GM13976 (cell line): Measurements from ENCODE around the gene ZFYVE28.
A peak's percentile ranks its signal among the peaks of the same experiment; 100 is the strongest.
"Not testable (repeated sequence)": the region's sequence is repeated elsewhere in the genome, so short reads cannot be mapped to it uniquely, and the experiment has no call there.

Experiments used
- DNase-seq: peaks from one replicate; pipeline ENCODE4 v3.0.0; 2012; ENCODE audit warnings: low spot score
- in situ Hi-C: fragments of 300-500 bp; cut with MboI; formaldehyde crosslinking; loops from one replicate; pipeline ENCODE4 v1.12.0; 2022; ENCODE audit warnings: low sequenced_read_pairs, mixed read lengths, inconsistent platforms; ENCODE audit not compliant: unreplicated experiment
- TF ChIP-seq, protein P1 (sequence below): IDR thresholded peaks from 2 replicates; pipeline ENCODE4 v1.5.1; 2012; ENCODE audit warnings: borderline replicate concordance, mild to moderate bottlenecking; ENCODE audit not compliant: insufficient read depth; ENCODE audit errors: extremely low read depth, missing control alignments, control extremely low read depth

The ZFYVE28 gene

DNA sequence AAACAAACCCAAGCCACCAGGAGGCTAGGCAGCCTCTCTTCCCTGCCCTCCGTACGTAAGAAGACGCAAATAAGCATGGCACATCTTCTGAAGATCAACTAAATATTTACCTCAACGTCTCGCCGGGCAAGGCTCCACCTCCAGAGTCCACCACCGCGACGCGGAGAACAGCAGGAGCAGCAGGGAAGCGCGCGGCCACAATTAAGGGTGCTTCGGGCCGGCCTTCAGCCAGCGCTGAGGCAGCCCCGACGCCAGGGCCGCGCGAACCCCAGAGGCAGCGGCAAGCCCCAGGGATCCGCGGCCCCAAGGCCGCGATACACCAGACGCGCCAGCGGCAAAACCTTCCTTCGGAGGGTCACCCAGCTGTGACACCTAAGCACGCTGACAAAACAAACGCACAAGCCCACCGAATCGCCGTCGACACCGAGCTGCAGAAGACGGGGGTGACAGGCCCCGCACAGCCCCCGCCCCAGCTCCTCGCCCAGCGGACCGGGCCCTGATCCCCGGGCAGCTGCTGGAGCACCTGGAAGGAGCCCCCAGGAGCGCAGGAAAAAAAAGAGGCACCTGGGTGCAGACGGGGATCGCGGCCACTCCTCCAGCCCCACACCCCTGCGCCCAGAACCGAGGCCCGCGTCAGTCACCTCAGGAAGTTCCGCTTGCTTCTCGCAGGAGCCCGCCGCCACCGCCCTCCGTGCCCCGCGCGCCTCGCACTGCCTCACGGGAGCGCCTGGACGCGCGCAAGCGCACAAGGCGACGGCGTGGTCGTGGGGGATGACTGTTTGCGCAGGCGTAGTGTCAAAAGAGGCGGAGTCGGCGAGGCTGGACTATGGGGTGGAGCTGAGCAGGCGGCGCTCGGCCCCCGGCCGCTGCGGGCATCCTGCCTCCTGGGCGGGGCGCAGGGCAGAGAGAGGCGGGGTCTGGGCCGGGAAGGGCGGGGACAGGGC lies 176.8 kb downstream of the ZFYVE28 start, which contains the start of the genes HAUS3 and POLN:
HAUS3 (minus strand) TSS at position 712 of the 944 bp plus-strand sequence. CDS start 1,175 bp downstream, outside the sequence.
POLN (minus strand) TSS at position 712 of the 944 bp plus-strand sequence. CDS start 12,890 bp downstream, outside the sequence.
- TF ChIP-seq, protein P1, sequence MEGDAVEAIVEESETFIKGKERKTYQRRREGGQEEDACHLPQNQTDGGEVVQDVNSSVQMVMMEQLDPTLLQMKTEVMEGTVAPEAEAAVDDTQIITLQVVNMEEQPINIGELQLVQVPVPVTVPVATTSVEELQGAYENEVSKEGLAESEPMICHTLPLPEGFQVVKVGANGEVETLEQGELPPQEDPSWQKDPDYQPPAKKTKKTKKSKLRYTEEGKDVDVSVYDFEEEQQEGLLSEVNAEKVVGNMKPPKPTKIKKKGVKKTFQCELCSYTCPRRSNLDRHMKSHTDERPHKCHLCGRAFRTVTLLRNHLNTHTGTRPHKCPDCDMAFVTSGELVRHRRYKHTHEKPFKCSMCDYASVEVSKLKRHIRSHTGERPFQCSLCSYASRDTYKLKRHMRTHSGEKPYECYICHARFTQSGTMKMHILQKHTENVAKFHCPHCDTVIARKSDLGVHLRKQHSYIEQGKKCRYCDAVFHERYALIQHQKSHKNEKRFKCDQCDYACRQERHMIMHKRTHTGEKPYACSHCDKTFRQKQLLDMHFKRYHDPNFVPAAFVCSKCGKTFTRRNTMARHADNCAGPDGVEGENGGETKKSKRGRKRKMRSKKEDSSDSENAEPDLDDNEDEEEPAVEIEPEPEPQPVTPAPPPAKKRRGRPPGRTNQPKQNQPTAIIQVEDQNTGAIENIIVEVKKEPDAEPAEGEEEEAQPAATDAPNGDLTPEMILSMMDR, result no peak
- in situ Hi-C loops, result no loop called here
- peak; percentile 100 for DNase-seq

DNA sequence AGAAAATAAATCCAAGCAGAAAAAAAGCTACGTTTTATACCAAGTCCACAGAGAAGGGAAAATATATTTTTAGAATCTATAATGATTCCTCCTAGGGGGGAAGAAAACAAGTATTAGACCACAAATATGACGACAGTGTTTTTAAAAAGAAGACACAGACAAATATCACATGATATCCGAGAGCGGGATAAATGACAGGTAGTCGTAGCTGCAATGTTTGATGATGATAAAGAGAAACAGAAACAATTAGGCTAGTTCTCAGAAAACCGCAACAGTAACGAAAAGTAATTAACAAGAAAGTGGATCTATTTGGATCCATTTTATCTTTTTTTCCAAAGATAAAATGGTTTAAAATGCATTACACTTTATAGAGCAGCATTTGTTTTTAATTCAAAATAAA lies 177.4 kb downstream of the ZFYVE28 start:
- in situ Hi-C loops, result no loop called here
- no peak for DNase-seq
- TF ChIP-seq, protein P1, result no peak

DNA sequence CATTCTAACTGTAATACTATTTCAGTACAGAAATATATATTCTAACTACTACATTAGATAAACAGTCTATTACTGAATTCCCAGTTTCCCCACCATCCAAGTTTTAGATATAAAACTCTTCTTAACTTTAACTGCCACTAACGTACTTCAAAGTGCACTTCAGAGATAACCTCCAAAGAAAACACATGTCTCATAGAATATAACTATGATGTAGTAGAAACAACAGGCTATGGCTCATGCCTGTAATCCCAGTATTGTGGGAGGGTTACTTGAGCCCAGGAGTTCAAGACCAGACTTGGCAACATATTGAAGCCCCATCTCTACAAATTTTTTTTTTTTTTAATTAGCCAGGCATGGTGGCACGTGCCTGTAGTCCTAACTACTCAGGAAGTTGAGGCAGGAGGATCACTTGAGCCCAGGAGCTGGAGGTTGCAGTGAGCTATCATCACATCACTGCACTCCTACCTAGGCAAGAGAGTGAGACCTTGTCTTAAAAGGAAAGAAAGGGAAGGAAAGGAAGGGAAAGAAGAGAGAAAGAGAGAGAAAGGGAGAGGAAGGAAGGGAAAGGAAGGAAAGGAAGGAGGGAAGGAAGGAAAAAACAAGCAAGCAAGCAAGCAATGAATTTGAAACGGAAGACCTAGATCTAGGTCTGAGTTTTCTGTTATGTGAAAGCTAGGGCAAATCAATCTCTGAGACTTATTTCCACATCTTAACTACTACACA lies 181.3 kb downstream of the ZFYVE28 start:
- DNase-seq, result no peak
- TF ChIP-seq, protein P1, result no peak
- in situ Hi-C loops, result no loop called here

DNA sequence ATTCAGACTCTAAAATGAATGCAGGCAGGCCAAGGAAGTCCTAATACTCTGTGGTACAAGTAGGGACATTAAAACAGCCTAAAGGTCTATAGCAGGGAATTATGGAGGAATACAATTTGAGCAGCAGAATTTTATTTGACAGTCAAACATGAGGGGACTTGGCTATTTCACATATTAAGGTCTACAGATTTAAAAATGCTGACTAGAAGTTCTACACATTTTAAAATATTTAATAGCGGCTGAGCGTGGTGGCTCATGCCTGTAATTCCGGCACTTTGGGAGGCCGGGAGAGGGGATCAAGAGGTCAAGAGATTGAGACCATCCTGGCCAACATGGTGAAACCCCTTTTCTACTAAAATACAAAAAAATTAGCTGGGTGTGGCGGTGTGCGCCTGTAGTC lies 187.4 kb downstream of the ZFYVE28 start:
- TF ChIP-seq, protein P1, result no peak
- no peak for DNase-seq

DNA sequence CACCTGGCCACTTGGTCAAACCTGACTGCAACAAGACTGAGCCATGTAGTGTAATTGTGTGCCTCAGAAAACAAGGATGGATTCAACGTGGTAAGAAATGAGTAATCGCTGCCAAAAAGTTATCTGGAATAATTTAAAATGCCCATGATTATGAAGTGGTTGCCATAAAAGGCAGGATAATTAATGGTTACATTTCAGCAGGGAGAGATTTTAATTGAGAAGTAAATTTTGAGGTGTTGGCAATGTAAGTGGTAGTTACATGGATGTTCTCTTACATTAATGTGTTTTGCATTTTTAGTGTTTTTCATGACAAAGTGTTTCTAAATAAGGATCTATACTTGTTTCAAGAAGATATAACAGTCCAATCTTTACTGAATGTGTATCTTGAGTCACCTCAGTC lies 192.2 kb downstream of the ZFYVE28 start:
- TF ChIP-seq, protein P1, result no peak
- DNase-seq, result no peak
- in situ Hi-C loops, result no loop called here

More for the DNA sequence above, 187.4 kb downstream of the ZFYVE28 start:
- in situ Hi-C loops, result no loop called here

DNA sequence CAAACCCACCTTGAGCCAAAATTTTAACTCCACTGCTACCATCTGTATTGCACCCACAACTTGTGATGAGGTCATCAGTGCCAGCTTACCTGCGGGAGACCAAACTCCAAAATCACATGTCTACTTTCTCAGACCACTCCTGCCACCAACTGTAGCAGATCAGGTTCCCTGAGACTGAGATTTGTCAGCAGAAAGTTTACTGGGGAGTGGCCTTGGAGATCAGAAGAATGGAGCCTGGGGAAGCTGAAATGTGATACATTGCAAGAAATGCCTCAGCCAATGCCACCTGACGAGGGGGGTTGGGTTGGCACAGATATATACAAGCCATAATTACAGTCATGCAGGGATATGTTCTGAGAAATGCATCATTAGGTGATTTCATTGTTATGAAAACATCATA lies 195.6 kb downstream of the ZFYVE28 start:
- in situ Hi-C loops, result no loop called here
- TF ChIP-seq, protein P1, result no peak
- DNase-seq, result no peak

DNA sequence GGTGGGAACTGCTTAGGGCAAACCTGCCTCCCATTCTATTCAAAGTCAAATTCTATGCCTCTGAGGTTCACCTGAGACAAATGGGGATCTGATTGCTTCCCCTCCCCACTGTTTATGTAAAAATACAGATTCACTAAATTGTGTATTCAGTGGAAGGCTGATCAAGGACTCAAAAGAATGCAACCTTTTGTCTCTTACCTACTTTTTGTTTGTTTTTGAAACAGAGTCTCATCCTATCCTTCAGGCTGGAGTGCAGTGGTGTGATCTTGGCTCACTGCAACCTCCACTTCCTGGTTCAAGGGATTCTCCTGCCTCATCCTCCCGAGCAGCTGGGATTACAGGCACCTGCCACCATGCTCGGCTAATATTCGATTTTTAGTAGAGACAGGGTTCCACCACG lies 197.1 kb downstream of the ZFYVE28 start:
- DNase-seq, in situ Hi-C loops: not testable (repeated sequence)
